ENCODE measurements around the gene THAP11. TPM values are rescaled to one million over a fixed set of nuclear protein-coding genes. Genes with fewer than 3 reads are reported as not detected.
A peak's percentile ranks its signal among the peaks of the same experiment; 100 is the strongest.

The THAP11 gene
- total and polyA plus RNA-seq, 8 donors, result 5.1 to 16.5 (median 13.7) TPM

GRCh38 chr16:67872131-67872630 is 30.1 kb downstream of the THAP11 start:
- Histone ChIP-seq H3K27me3 (no peaks in the 10 kb centered on the region), H3K4me1 (peaks cover 16 to 39% (median 18%) of the 10 kb centered on the region in 3 donors), H3K9me3 (no peaks in the 10 kb centered on the region), H3K36me3 (peaks cover 0 to 9% (median 6%) of the 10 kb centered on the region in 3 donors), H3K4me3 (peak overlapping the region in 3 of 4 donors; percentile 79 to 95 (median 91)), H3K27ac (peak overlapping the region; percentile 49 to 87 (median 76))
- no peak for FAIRE-seq
- no peak for DNase-seq
- WGBS, 2 donors, result 60 to 65% methylated on average over 2 of the region's 2 CpGs
- no peak for ATAC-seq
- TF ChIP-seq, protein P1, sequence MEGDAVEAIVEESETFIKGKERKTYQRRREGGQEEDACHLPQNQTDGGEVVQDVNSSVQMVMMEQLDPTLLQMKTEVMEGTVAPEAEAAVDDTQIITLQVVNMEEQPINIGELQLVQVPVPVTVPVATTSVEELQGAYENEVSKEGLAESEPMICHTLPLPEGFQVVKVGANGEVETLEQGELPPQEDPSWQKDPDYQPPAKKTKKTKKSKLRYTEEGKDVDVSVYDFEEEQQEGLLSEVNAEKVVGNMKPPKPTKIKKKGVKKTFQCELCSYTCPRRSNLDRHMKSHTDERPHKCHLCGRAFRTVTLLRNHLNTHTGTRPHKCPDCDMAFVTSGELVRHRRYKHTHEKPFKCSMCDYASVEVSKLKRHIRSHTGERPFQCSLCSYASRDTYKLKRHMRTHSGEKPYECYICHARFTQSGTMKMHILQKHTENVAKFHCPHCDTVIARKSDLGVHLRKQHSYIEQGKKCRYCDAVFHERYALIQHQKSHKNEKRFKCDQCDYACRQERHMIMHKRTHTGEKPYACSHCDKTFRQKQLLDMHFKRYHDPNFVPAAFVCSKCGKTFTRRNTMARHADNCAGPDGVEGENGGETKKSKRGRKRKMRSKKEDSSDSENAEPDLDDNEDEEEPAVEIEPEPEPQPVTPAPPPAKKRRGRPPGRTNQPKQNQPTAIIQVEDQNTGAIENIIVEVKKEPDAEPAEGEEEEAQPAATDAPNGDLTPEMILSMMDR (IDR thresholded peaks at IDR 0.05), result no peak
- intact Hi-C loops (cut with DNase I), result no loop called here

GRCh38 chr16:67872631-67873434 is 30.7 kb downstream of the THAP11 start, which contains the start of gene EDC4:
Gene EDC4 (plus strand): TSS chr16:67873052. CDS start chr16:67873262, 210 bp downstream.
- ATAC-seq (peak; percentile 77 to 88 (median 84)), FAIRE-seq (no peak), DNase-seq (peak; percentile 83 to 94 (median 86))
- Histone ChIP-seq H3K27me3 (no peaks in the 10 kb centered on the region), H3K4me3 (peak within 1 kb of the TSS; percentile 79 to 95 (median 92)), H3K27ac (peak within 1 kb of the TSS; percentile 49 to 87 (median 76)), H3K36me3 (peaks cover 0 to 16% (median 13%) of the 10 kb centered on the region in 3 donors), H3K9me3 (no peaks in the 10 kb centered on the region), H3K4me1 (peaks cover 10 to 35% (median 12%) of the 10 kb centered on the region in 3 donors)
- TF ChIP-seq, protein P1 (IDR thresholded peaks at IDR 0.05), result no peak
- 1 to 2% methylated on average over 49 to 72 of the region's 72 CpGs for WGBS, 2 donors
- intact Hi-C loops (cut with DNase I), result no loop called here

DNA sequence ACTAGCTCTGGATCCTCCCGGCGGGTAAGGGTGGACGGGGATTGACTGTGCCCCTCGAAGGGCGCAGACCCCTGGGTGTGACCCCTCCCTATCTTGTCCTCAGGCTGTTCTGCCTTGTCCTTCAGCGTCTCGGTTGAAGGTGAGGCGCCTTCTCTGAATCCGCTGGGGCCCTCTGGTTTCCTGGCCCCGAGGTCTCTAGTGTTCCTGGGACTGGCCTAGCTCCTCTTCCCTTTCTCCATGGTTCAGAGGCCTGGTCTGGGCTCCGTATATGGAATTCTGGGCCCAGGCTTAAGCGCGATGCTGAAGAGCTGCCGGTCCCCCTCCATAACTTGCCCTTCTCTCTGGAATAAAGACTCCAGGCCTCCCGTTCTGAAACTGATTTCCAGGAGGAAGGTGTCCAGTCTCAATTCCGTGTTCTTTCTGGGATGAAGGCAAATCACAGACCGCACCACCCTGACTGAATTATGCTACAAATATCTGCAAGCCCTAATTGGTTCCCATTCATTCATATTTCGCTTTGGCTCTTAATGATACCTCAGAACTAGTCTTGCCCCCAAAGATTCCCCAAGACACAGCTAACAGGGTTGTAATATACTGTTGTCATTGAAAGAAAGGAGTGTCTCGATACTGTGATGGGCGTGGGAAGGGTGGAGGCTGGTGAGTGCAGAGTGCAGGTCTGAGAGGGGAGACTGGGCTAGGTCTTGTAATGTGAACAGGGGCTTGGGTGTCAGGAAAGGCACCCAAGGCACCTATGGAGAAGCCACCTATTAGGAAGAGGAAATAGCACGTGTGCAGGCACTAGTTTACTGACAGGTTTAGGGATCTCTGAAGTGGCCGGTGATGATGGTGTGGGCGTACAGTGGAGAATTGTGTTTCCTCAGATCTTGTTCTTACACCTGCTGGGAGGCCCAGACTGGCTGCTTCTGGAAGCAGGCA is 31.6 kb downstream of the THAP11 start:
- Histone ChIP-seq H3K4me1 (peaks cover 7 to 26% (median 8%) of the 10 kb centered on the region in 3 donors), H3K9me3 (no peaks in the 10 kb centered on the region), H3K4me3 (peak overlapping the region; percentile 79 to 95 (median 92)), H3K36me3 (peaks cover 6 to 24% (median 21%) of the 10 kb centered on the region in 3 donors), H3K27me3 (no peaks in the 10 kb centered on the region), H3K27ac (peak overlapping the region; percentile 49 to 87 (median 76))
- TF ChIP-seq, protein P1 (IDR thresholded peaks at IDR 0.05), result no peak
- FAIRE-seq (no peak), ATAC-seq (peak in 3 of 4 donors; percentile 3 to 13 (median 10)), DNase-seq (no peak)
- intact Hi-C loops (cut with DNase I), result no loop called here
- WGBS, 2 donors, result 9 to 10% methylated on average over 23 of the region's 23 CpGs

- no peak for ATAC-seq
These were observed 32.3 kb downstream of the THAP11 start for GRCh38 chr16:67874372-67874771.

More at GRCh38 chr16:67874372-67874771, 32.3 kb downstream of the THAP11 start:
- DNase-seq (no peak), FAIRE-seq (no peak)
- Histone ChIP-seq H3K4me3 (peak overlapping the region in 2 of 4 donors; percentile 79 to 95), H3K27ac (no peak overlapping the region), H3K27me3 (no peaks in the 10 kb centered on the region), H3K9me3 (no peaks in the 10 kb centered on the region), H3K4me1 (peaks cover 5 to 21% (median 8%) of the 10 kb centered on the region in 3 donors), H3K36me3 (peaks cover 13 to 31% (median 25%) of the 10 kb centered on the region in 3 donors)
- TF ChIP-seq, protein P1 (IDR thresholded peaks at IDR 0.05), result no peak
- WGBS, 2 donors, result 45 to 50% methylated on average over 3 of the region's 3 CpGs
- intact Hi-C loops (cut with DNase I), result no loop called here

Data from pancreas (tissue), 10 donors.